NCI-H2196 (cell line): Measurements from ENCODE around the gene APEX1.

Experiments used
- DNase-seq: peaks from one replicate; lab custom pipeline; 2025; ENCODE audit not compliant: unreplicated experiment; lab: John Stamatoyannopoulos, UW

The APEX1 gene

GRCh38 chr14:20454516-20455354, at the start of gene APEX1, which contains the start of gene OSGEP:
APEX1 (plus strand) TSS chr14:20455226; CDS start chr14:20455646, 420 bp downstream.
OSGEP (minus strand) TSS chr14:20454812; CDS start chr14:20454683, 129 bp downstream.
- peak; percentile 99 for DNase-seq

- DNase-seq = no peak
Observed at GRCh38 chr14:20409226-20409625, 45.8 kb upstream of the APEX1 start.

- DNase-seq = no peak
Observed at GRCh38 chr14:20412411-20412810, 42.6 kb upstream of the APEX1 start.

- DNase-seq = peak; percentile 80
Observed at GRCh38 chr14:20412876-20413743, 41.9 kb upstream of the APEX1 start, which contains the start of gene TEP1. TEP1 (minus strand) TSS chr14:20413501; CDS start chr14:20408439, 5,062 bp downstream.

GRCh38 chr14:20413744-20414082, 41.3 kb upstream of the APEX1 start:
- DNase-seq = no peak

GRCh38 chr14:20415782-20416206, 39.2 kb upstream of the APEX1 start:
- DNase-seq = peak; percentile 44

- DNase-seq = no peak
Observed at GRCh38 chr14:20416223-20416622, 38.8 kb upstream of the APEX1 start.

- peak; percentile 43 for DNase-seq
Observed at GRCh38 chr14:20417250-20418186, 37.5 kb upstream of the APEX1 start.

GRCh38 chr14:20418501-20418909, 36.5 kb upstream of the APEX1 start:
- DNase-seq = no peak

- DNase-seq = no peak
Observed at GRCh38 chr14:20419419-20419818, 35.6 kb upstream of the APEX1 start.

GRCh38 chr14:20421267-20421666, 33.8 kb upstream of the APEX1 start:
- no peak for DNase-seq

- DNase-seq = no peak
Observed at GRCh38 chr14:20422886-20423285, 32.1 kb upstream of the APEX1 start.

GRCh38 chr14:20424851-20425250, 30.2 kb upstream of the APEX1 start:
- DNase-seq = no peak

- peak; percentile 29 for DNase-seq
Observed at GRCh38 chr14:20427231-20428009, 27.6 kb upstream of the APEX1 start.

- DNase-seq = no peak
Observed at GRCh38 chr14:20428010-20428365, 27.0 kb upstream of the APEX1 start.

- DNase-seq = peak; percentile 5
Observed at GRCh38 chr14:20428802-20429201, 26.2 kb upstream of the APEX1 start.

GRCh38 chr14:20429801-20430669, 25.0 kb upstream of the APEX1 start:
- peak; percentile 91 for DNase-seq

- DNase-seq = peak; percentile 37
Observed at GRCh38 chr14:20434701-20435581, 20.1 kb upstream of the APEX1 start.
